ENCODE data around the gene MBD3L5.
"Not testable (repeated sequence)": the region's sequence is repeated elsewhere in the genome, so short reads cannot be mapped to it uniquely, and the experiment has no call there.

The MBD3L5 gene

GRCh38 chr19:7021331-7021730 lies 9.0 kb upstream of the MBD3L5 start, which contains the start of gene MBD3L2B:
TSS of gene MBD3L2B (minus strand) at chr19:7021431. CDS start at chr19:7021397, 34 bp downstream.
- not testable (repeated sequence) for TF ChIP-seq NFIC (IDR thresholded peaks at IDR 0.05); EP300 (IDR thresholded peaks at IDR 0.05; ENCODE audit: borderline replicate concordance); TEAD4 (IDR thresholded peaks at IDR 0.05)

GRCh38 chr19:7040079-7040478 lies 9.7 kb downstream of the MBD3L5 start, which contains the start of gene MBD3L4:
TSS of gene MBD3L4 (minus strand) at chr19:7040179. CDS start at chr19:7040144, 35 bp downstream.
- TF ChIP-seq REST (IDR thresholded peaks at IDR 0.05; ENCODE audit: low read depth); NFIC (IDR thresholded peaks at IDR 0.05); YY1 (IDR thresholded peaks at IDR 0.05; ENCODE audit: low read depth): not testable (repeated sequence)

- TF ChIP-seq TEAD4 (IDR thresholded peaks at IDR 0.05); RAD21 (IDR thresholded peaks at IDR 0.05; ENCODE audit: low read depth); FOXM1 (IDR thresholded peaks at IDR 0.05; ENCODE audit: borderline replicate concordance, low read depth): not testable (repeated sequence)
Measured at GRCh38 chr19:7049021-7049420, 18.6 kb downstream of the MBD3L5 start, which contains the start of gene MBD3L2. TSS of gene MBD3L2 (plus strand) at chr19:7049321. CDS start at chr19:7049374, 53 bp downstream.

- TF ChIP-seq EP300 (IDR thresholded peaks at IDR 0.05; ENCODE audit: borderline replicate concordance); TAF1 (IDR thresholded peaks at IDR 0.05; ENCODE audit: low read depth); RAD21 (IDR thresholded peaks at IDR 0.05; ENCODE audit: low read depth): not testable (repeated sequence)
Measured at GRCh38 chr19:7058576-7058975, 28.2 kb downstream of the MBD3L5 start, which contains the start of gene MBD3L3. TSS of gene MBD3L3 (minus strand) at chr19:7058676. CDS start at chr19:7058605, 71 bp downstream.

GRCh38 chr19:7063339-7063738 lies 33.0 kb downstream of the MBD3L5 start:
- TF ChIP-seq EP300 (IDR thresholded peaks at IDR 0.05; ENCODE audit: borderline replicate concordance), result no peak
- no peak for TF ChIP-seq CEBPB (IDR thresholded peaks at IDR 0.05)
- TF ChIP-seq FOXM1 (IDR thresholded peaks at IDR 0.05; ENCODE audit: borderline replicate concordance, low read depth), result no peak
- TF ChIP-seq MAX (IDR thresholded peaks at IDR 0.05), result no peak
- no peak for TF ChIP-seq RAD21 (IDR thresholded peaks at IDR 0.05; ENCODE audit: low read depth)
- no peak for TF ChIP-seq TCF12 (IDR thresholded peaks at IDR 0.05; ENCODE audit: low read depth)
- TF ChIP-seq TEAD4 (IDR thresholded peaks at IDR 0.05), result no peak
- no peak for TF ChIP-seq CREB1 (IDR thresholded peaks at IDR 0.05; ENCODE audit: low read depth)
- no peak for TF ChIP-seq NFIC (IDR thresholded peaks at IDR 0.05)
- no peak for TF ChIP-seq ZBTB7A (IDR thresholded peaks at IDR 0.05; ENCODE audit: low read depth)
- TF ChIP-seq YY1 (IDR thresholded peaks at IDR 0.05; ENCODE audit: low read depth), result no peak
- no peak for TF ChIP-seq REST (IDR thresholded peaks at IDR 0.05; ENCODE audit: low read depth)
- no peak for TF ChIP-seq EGR1 (IDR thresholded peaks at IDR 0.05)
- TF ChIP-seq USF1 (IDR thresholded peaks at IDR 0.05), result no peak
- no peak for TF ChIP-seq TAF1 (IDR thresholded peaks at IDR 0.05; ENCODE audit: low read depth)

GRCh38 chr19:7063764-7064418 lies 33.5 kb downstream of the MBD3L5 start:
- TF ChIP-seq CREB1 (IDR thresholded peaks at IDR 0.05; ENCODE audit: low read depth), result no peak
- TF ChIP-seq EP300 (IDR thresholded peaks at IDR 0.05; ENCODE audit: borderline replicate concordance), result no peak
- TF ChIP-seq CEBPB (IDR thresholded peaks at IDR 0.05), result no peak
- TF ChIP-seq TEAD4 (IDR thresholded peaks at IDR 0.05), result no peak
- TF ChIP-seq TAF1 (IDR thresholded peaks at IDR 0.05; ENCODE audit: low read depth), result no peak
- TF ChIP-seq NFIC (IDR thresholded peaks at IDR 0.05), result no peak
- no peak for TF ChIP-seq FOXM1 (IDR thresholded peaks at IDR 0.05; ENCODE audit: borderline replicate concordance, low read depth)
- no peak for TF ChIP-seq RAD21 (IDR thresholded peaks at IDR 0.05; ENCODE audit: low read depth)

GRCh38 chr19:7067716-7068115 lies 37.3 kb downstream of the MBD3L5 start:
- no peak for TF ChIP-seq ZBTB7A (IDR thresholded peaks at IDR 0.05; ENCODE audit: low read depth)
- TF ChIP-seq TCF12 (IDR thresholded peaks at IDR 0.05; ENCODE audit: low read depth), result no peak
- no peak for TF ChIP-seq CEBPB (IDR thresholded peaks at IDR 0.05)
